A549 treated with ZK216348 at 1 μM for 4 hours (cell line): ENCODE data around the gene IFIH1. TPM values are rescaled to one million over a fixed set of nuclear protein-coding genes. Genes with fewer than 3 reads are reported as not detected.

Source experiments
- total RNA-seq: library from RNA; stranded (reverse); fragments of 200-300 nt; extraction: Qiagen RNA extraction; gene quantifications from 5 replicates; pipeline ENCODE4 v1.2.3, GENCODE V29; 2022; ENCODE audit warnings: low read depth

Gene IFIH1
- total RNA-seq = 0.66 to 1.2 TPM (median 1.0 TPM) in 5 replicates

DNA sequence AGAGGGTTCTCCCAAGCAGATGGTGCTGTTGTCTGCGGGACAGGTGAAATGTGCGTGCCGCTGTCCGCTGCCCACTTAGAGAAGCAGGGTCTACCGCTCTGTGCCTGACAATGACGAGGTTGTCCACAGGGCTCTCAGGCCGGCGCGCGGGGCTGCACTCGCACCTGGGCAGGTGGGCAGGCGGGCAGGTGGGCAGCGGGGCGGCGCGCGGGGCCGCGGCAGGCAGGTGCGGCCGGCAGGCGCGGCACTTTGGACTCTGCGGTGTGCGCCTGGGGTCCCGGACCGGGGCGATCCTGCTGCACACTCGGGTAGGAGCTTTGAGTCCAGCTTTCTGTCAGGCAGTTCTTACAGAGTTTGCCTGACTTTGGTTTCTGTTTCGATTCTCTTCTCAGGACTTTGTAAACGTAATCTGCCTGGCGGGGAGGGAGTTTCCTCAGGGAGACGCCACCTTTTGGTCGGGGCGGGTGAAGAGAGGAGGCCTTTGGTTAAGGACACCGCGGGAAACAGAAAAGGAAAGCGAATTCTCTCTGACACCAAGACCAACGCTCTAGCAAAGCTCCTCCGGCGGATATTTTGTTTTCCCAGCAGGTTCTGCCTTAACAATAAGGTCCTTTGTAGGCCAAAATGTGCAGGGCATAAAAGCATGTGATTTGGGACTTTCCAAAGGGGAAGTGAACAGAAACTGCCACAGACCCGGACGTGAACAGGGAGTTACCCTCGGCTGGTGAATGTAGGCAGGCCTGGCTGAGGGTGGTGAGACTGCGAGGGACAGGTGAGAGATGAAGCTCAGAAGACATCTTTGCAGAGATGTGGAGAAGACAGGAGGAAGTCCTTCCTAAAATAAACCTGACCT lies at the start of gene IFIH1:
Gene IFIH1 (minus strand): TSS at position 357 of the 853 bp plus-strand sequence. CDS start 377 bp downstream, outside the sequence.

DNA sequence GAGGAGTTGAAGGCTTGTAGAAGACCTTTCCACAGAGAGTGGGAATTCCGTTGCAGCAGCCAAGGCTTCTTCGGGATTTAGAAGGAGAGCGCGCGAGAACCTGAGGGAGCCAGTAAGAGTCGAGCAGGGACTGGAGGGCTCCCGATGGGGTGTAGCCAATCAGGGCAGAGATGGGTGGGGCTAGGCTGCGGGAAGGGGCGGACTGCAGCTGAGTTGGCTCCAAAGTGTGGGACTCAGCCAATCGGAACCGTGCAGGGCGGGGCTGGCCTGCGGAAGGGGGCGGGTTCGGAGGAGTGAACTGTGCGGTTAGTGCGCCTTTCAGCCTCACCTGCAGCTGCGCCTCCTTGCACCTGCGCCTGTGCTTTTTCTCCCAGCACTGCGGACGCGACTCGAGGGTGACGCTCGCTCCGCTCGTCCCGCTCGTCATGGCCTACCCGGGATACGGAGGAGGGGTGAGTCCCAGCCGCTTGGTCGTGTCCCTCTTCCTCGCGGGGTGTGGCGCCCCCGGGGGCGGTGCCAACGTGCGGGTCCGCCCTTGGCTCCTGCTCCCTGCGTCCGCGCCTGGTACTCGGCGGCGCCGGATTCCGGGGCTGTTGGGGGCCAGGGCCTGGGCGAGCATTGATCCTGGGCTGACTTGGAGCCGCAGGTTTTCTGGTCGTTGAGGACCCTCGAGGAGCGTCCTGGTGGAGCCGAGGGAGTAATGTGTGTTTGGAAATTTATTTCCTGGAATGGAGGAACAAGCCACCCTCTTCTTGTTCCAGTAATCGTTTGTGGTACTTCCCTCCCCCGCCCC lies 25.5 kb upstream of the IFIH1 start, which contains the start of gene GCA:
Gene GCA (plus strand): TSS at position 309 of the 793 bp plus-strand sequence. CDS start 117 bp downstream, at position 426.

GRCh38 chr2:162243294-162243693 lies 75.2 kb downstream of the IFIH1 start, which contains the start of gene FAP:
Gene FAP (minus strand): TSS chr2:162243445. CDS start chr2:162243327, 118 bp downstream.

Other genes starting within 250 kb of the IFIH1 start
- gene DPP4, start 244.5 kb downstream of the IFIH1 start, total RNA-seq = 0.27 to 0.79 TPM (median 0.60 TPM) in 5 replicates
- gene GCG, start 166.4 kb downstream of the IFIH1 start, total RNA-seq = not detected in 5 replicates
- not detected in 5 replicates for gene FAP, start 75.2 kb downstream of the IFIH1 start, total RNA-seq
- gene GCA, start 25.4 kb upstream of the IFIH1 start, total RNA-seq = 5.1 to 6.9 TPM (median 6.7 TPM) in 5 replicates